Measurements from ENCODE around the gene SPRTN.

The SPRTN gene

GRCh38 chr1:231372501-231372900, 34.4 kb downstream of the SPRTN start:
- peaks cover 6% of the 10 kb centered on the region for H3K36me3 ChIP-seq (ENCODE audit: control insufficient read depth, insufficient read depth, low read length)
- H3K4me3 ChIP-seq (ENCODE audit: insufficient read depth, low read depth, low read length, poor library complexity, severe bottlenecking): no peak overlapping the region
- H3K9me3 ChIP-seq (ENCODE audit: control insufficient read depth, low read length): no peaks in the 10 kb centered on the region
- DNase-seq: no peak
- no peak overlapping the region for H3K27ac ChIP-seq (ENCODE audit: insufficient read depth, low read length, poor library complexity, severe bottlenecking)
- no peaks in the 10 kb centered on the region for H3K27me3 ChIP-seq (replicated peaks; ENCODE audit: control insufficient read depth, insufficient read depth, low read length, poor library complexity, severe bottlenecking)
- no peaks in the 10 kb centered on the region for H3K4me1 ChIP-seq (ENCODE audit: control insufficient read depth, insufficient read depth, low read length, poor library complexity, severe bottlenecking)

- Histone ChIP-seq H3K36me3 (ENCODE audit: control insufficient read depth, insufficient read depth, low read length) (no peaks in the 10 kb centered on the region), H3K27ac (ENCODE audit: insufficient read depth, low read length, poor library complexity, severe bottlenecking) (no peak overlapping the region), H3K4me1 (ENCODE audit: control insufficient read depth, insufficient read depth, low read length, poor library complexity, severe bottlenecking) (peaks cover 5% of the 10 kb centered on the region), H3K4me3 (ENCODE audit: insufficient read depth, low read depth, low read length, poor library complexity, severe bottlenecking) (no peak overlapping the region), H3K27me3 (replicated peaks; ENCODE audit: control insufficient read depth, insufficient read depth, low read length, poor library complexity, severe bottlenecking) (no peaks in the 10 kb centered on the region), H3K9me3 (ENCODE audit: control insufficient read depth, low read length) (no peaks in the 10 kb centered on the region)
- DNase-seq: no peak
Observed at GRCh38 chr1:231374394-231374793, 36.3 kb downstream of the SPRTN start.

- H3K4me1 ChIP-seq (ENCODE audit: control insufficient read depth, insufficient read depth, low read length, poor library complexity, severe bottlenecking): peaks cover 8% of the 10 kb centered on the region
- no peak for DNase-seq
- H3K27me3 ChIP-seq (replicated peaks; ENCODE audit: control insufficient read depth, insufficient read depth, low read length, poor library complexity, severe bottlenecking): no peaks in the 10 kb centered on the region
- H3K4me3 ChIP-seq (ENCODE audit: insufficient read depth, low read depth, low read length, poor library complexity, severe bottlenecking): no peak overlapping the region
- H3K27ac ChIP-seq (ENCODE audit: insufficient read depth, low read length, poor library complexity, severe bottlenecking): no peak overlapping the region
- H3K36me3 ChIP-seq (ENCODE audit: control insufficient read depth, insufficient read depth, low read length): no peaks in the 10 kb centered on the region
- H3K9me3 ChIP-seq (ENCODE audit: control insufficient read depth, low read length): no peaks in the 10 kb centered on the region
Observed at GRCh38 chr1:231376101-231376500, 38.0 kb downstream of the SPRTN start.

GRCh38 chr1:231376875-231377549, 38.9 kb downstream of the SPRTN start:
- H3K27me3 ChIP-seq (replicated peaks; ENCODE audit: control insufficient read depth, insufficient read depth, low read length, poor library complexity, severe bottlenecking): no peaks in the 10 kb centered on the region
- H3K4me1 ChIP-seq (ENCODE audit: control insufficient read depth, insufficient read depth, low read length, poor library complexity, severe bottlenecking): peaks cover 8% of the 10 kb centered on the region
- no peak overlapping the region for H3K27ac ChIP-seq (ENCODE audit: insufficient read depth, low read length, poor library complexity, severe bottlenecking)
- no peaks in the 10 kb centered on the region for H3K9me3 ChIP-seq (ENCODE audit: control insufficient read depth, low read length)
- no peak for DNase-seq
- no peaks in the 10 kb centered on the region for H3K36me3 ChIP-seq (ENCODE audit: control insufficient read depth, insufficient read depth, low read length)
- no peak overlapping the region for H3K4me3 ChIP-seq (ENCODE audit: insufficient read depth, low read depth, low read length, poor library complexity, severe bottlenecking)

GRCh38 chr1:231381729-231382128, 43.6 kb downstream of the SPRTN start:
- peaks cover 8% of the 10 kb centered on the region for H3K4me1 ChIP-seq (ENCODE audit: control insufficient read depth, insufficient read depth, low read length, poor library complexity, severe bottlenecking)
- no peaks in the 10 kb centered on the region for H3K27me3 ChIP-seq (replicated peaks; ENCODE audit: control insufficient read depth, insufficient read depth, low read length, poor library complexity, severe bottlenecking)
- H3K9me3 ChIP-seq (ENCODE audit: control insufficient read depth, low read length): no peaks in the 10 kb centered on the region
- DNase-seq: no peak
- no peak overlapping the region for H3K27ac ChIP-seq (ENCODE audit: insufficient read depth, low read length, poor library complexity, severe bottlenecking)
- no peak overlapping the region for H3K4me3 ChIP-seq (ENCODE audit: insufficient read depth, low read depth, low read length, poor library complexity, severe bottlenecking)
- H3K36me3 ChIP-seq (ENCODE audit: control insufficient read depth, insufficient read depth, low read length): no peaks in the 10 kb centered on the region

GRCh38 chr1:231382426-231382825, 44.3 kb downstream of the SPRTN start:
- peaks cover 8% of the 10 kb centered on the region for H3K4me1 ChIP-seq (ENCODE audit: control insufficient read depth, insufficient read depth, low read length, poor library complexity, severe bottlenecking)
- H3K9me3 ChIP-seq (ENCODE audit: control insufficient read depth, low read length): no peaks in the 10 kb centered on the region
- H3K4me3 ChIP-seq (ENCODE audit: insufficient read depth, low read depth, low read length, poor library complexity, severe bottlenecking): no peak overlapping the region
- no peaks in the 10 kb centered on the region for H3K36me3 ChIP-seq (ENCODE audit: control insufficient read depth, insufficient read depth, low read length)
- DNase-seq: no peak
- H3K27me3 ChIP-seq (replicated peaks; ENCODE audit: control insufficient read depth, insufficient read depth, low read length, poor library complexity, severe bottlenecking): no peaks in the 10 kb centered on the region
- no peak overlapping the region for H3K27ac ChIP-seq (ENCODE audit: insufficient read depth, low read length, poor library complexity, severe bottlenecking)

GRCh38 chr1:231383159-231383860, 45.2 kb downstream of the SPRTN start:
- no peak for DNase-seq
- H3K27me3 ChIP-seq (replicated peaks; ENCODE audit: control insufficient read depth, insufficient read depth, low read length, poor library complexity, severe bottlenecking): no peaks in the 10 kb centered on the region
- H3K9me3 ChIP-seq (ENCODE audit: control insufficient read depth, low read length): no peaks in the 10 kb centered on the region
- H3K4me3 ChIP-seq (ENCODE audit: insufficient read depth, low read depth, low read length, poor library complexity, severe bottlenecking): no peak overlapping the region
- peaks cover 2% of the 10 kb centered on the region for H3K4me1 ChIP-seq (ENCODE audit: control insufficient read depth, insufficient read depth, low read length, poor library complexity, severe bottlenecking)
- no peaks in the 10 kb centered on the region for H3K36me3 ChIP-seq (ENCODE audit: control insufficient read depth, insufficient read depth, low read length)
- H3K27ac ChIP-seq (ENCODE audit: insufficient read depth, low read length, poor library complexity, severe bottlenecking): no peak overlapping the region

GRCh38 chr1:231384696-231385415, 46.8 kb downstream of the SPRTN start:
- Histone ChIP-seq H3K4me1 (ENCODE audit: control insufficient read depth, insufficient read depth, low read length, poor library complexity, severe bottlenecking) (peaks cover 2% of the 10 kb centered on the region), H3K4me3 (ENCODE audit: insufficient read depth, low read depth, low read length, poor library complexity, severe bottlenecking) (no peak overlapping the region), H3K27me3 (replicated peaks; ENCODE audit: control insufficient read depth, insufficient read depth, low read length, poor library complexity, severe bottlenecking) (no peaks in the 10 kb centered on the region), H3K36me3 (ENCODE audit: control insufficient read depth, insufficient read depth, low read length) (no peaks in the 10 kb centered on the region), H3K9me3 (ENCODE audit: control insufficient read depth, low read length) (no peaks in the 10 kb centered on the region), H3K27ac (ENCODE audit: insufficient read depth, low read length, poor library complexity, severe bottlenecking) (no peak overlapping the region)
- DNase-seq: no peak

- H3K9me3 ChIP-seq (ENCODE audit: control insufficient read depth, low read length): no peaks in the 10 kb centered on the region
Observed at GRCh38 chr1:231385416-231385748, 47.3 kb downstream of the SPRTN start.

GRCh38 chr1:231386466-231386865, 48.4 kb downstream of the SPRTN start:
- H3K27ac ChIP-seq (ENCODE audit: insufficient read depth, low read length, poor library complexity, severe bottlenecking): no peak overlapping the region
- no peaks in the 10 kb centered on the region for H3K9me3 ChIP-seq (ENCODE audit: control insufficient read depth, low read length)
- no peak overlapping the region for H3K4me3 ChIP-seq (ENCODE audit: insufficient read depth, low read depth, low read length, poor library complexity, severe bottlenecking)
- DNase-seq: no peak
- no peaks in the 10 kb centered on the region for H3K36me3 ChIP-seq (ENCODE audit: control insufficient read depth, insufficient read depth, low read length)
- no peaks in the 10 kb centered on the region for H3K27me3 ChIP-seq (replicated peaks; ENCODE audit: control insufficient read depth, insufficient read depth, low read length, poor library complexity, severe bottlenecking)
- no peaks in the 10 kb centered on the region for H3K4me1 ChIP-seq (ENCODE audit: control insufficient read depth, insufficient read depth, low read length, poor library complexity, severe bottlenecking)

More at GRCh38 chr1:231385416-231385748, 47.3 kb downstream of the SPRTN start:
- no peak for DNase-seq
- Histone ChIP-seq H3K27me3 (replicated peaks; ENCODE audit: control insufficient read depth, insufficient read depth, low read length, poor library complexity, severe bottlenecking) (no peaks in the 10 kb centered on the region), H3K27ac (ENCODE audit: insufficient read depth, low read length, poor library complexity, severe bottlenecking) (no peak overlapping the region), H3K4me3 (ENCODE audit: insufficient read depth, low read depth, low read length, poor library complexity, severe bottlenecking) (no peak overlapping the region), H3K36me3 (ENCODE audit: control insufficient read depth, insufficient read depth, low read length) (no peaks in the 10 kb centered on the region), H3K4me1 (ENCODE audit: control insufficient read depth, insufficient read depth, low read length, poor library complexity, severe bottlenecking) (peaks cover 2% of the 10 kb centered on the region)

Measured in effector memory CD4-positive, alpha-beta T cell (primary cell).